Omental fat pad (tissue), 4 donors: ENCODE measurements around the gene PRDM16. TPM values are rescaled to one million over a fixed set of nuclear protein-coding genes. Genes with fewer than 3 reads are reported as not detected.

Experiments
- ATAC-seq: fragments of 150-250 bp; one replicate; pipeline ENCODE4 v1.9.1; 2016; ENCODE audit warnings: mild to moderate bottlenecking, moderate library complexity; ENCODE audit not compliant: low FRiP score
- DNase-seq: peaks from one replicate; pipeline ENCODE4 v3.0.0-alpha.2; 2019; ENCODE audit warnings: low spot score
- total RNA-seq, 4 donors: library from RNA; depleted of rRNA; stranded (reverse); fragments of >200 nt; gene quantifications; one replicate each; pipeline ENCODE4 v1.1.0, GENCODE V29; 2016
- TF ChIP-seq, protein P1 (sequence below), 3 donors: fragments of 450-650 bp; IDR thresholded peaks; one replicate each; pipeline ENCODE4 v1.5.1; 2016 to 2017; ENCODE audit warnings: antibody characterized with exemption in 3 of 3, mild to moderate bottlenecking in 3 of 3, moderate library complexity in 2 of 3

The PRDM16 gene
- total RNA-seq, 4 donors from 2014 or later = 0.19 to 3.8 (median 1.8) TPM

DNA sequence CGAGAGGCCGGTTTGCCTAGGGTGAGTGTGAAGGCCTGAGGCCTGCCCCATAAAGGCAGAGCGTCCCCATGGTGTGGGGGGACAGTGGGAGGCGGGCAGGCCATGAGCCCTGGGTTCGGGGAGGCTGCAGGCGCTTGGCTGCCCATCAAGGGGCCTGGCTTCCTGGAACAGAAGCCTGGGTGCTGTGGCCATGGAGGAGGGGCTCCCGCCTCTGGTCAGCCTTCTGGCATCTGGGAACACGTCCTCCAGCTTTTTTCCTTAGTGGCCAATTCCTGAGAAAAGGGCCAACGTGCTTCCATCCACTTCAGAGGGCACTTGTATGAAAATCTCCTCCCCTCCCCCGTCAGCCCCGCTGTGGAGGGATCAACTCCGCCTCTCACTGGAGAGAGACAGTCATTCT is 58.7 kb downstream of the PRDM16 start:
- TF ChIP-seq, protein P1, sequence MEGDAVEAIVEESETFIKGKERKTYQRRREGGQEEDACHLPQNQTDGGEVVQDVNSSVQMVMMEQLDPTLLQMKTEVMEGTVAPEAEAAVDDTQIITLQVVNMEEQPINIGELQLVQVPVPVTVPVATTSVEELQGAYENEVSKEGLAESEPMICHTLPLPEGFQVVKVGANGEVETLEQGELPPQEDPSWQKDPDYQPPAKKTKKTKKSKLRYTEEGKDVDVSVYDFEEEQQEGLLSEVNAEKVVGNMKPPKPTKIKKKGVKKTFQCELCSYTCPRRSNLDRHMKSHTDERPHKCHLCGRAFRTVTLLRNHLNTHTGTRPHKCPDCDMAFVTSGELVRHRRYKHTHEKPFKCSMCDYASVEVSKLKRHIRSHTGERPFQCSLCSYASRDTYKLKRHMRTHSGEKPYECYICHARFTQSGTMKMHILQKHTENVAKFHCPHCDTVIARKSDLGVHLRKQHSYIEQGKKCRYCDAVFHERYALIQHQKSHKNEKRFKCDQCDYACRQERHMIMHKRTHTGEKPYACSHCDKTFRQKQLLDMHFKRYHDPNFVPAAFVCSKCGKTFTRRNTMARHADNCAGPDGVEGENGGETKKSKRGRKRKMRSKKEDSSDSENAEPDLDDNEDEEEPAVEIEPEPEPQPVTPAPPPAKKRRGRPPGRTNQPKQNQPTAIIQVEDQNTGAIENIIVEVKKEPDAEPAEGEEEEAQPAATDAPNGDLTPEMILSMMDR (IDR thresholded peaks at IDR 0.05) = no peak
- DNase-seq = no peak
- ATAC-seq = no peak

DNA sequence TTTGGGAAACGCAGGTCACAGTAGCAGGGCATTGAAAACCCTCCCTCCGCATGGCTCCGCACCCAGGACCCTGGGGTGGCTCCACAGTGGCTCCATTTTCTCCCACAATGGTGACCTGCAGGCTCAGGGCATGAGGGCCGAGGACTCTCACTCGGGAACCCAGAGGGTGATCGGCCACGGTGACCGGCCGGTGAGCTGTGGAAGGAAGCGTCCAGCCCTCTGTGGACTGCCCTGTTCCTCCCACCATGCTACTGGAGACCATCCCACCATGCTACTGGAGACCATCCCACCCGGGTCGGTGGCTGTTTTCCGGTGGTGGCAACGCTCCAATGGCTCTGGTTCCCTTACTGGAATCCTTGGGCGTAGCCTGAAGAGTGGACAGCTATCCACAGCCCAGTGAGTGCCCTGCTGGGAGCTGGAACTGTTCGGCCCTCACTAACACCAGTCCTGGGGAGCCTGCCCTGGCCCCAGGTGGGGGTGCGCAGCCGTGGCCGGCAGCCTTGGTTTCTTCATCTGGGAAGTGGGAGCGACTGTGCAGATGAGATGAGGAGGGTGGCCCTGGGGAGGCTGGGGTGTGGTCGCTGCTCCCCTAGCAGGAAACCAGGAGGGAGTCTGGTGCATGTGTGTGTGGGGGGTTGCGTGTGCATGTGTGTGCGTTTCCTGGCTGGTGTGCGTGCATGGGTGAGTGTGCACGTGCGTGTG is 59.6 kb downstream of the PRDM16 start:
- no peak for DNase-seq
- TF ChIP-seq, protein P1 (IDR thresholded peaks at IDR 0.05) = no peak
- ATAC-seq = no peak

DNA sequence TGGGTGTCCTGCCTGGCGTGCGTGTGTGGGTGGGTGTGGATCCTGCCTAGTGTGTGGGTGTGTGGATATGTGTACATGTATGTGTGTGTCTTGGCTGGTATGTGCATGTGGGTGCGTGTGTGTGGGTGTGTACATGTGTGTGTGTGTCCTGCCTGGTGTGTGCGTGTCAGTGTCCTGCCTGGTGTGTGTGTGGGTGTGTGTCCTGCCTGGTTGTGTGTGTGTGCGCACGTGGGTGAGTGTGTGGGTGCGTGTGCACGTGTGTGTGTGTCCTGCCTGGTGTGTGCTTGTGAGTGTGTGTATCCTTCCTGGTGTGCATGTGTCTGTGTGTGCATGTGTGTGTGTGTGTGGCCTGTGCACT is 60.1 kb downstream of the PRDM16 start:
- TF ChIP-seq, protein P1 (IDR thresholded peaks at IDR 0.05) = no peak
- DNase-seq (no peak), ATAC-seq (no peak)

DNA sequence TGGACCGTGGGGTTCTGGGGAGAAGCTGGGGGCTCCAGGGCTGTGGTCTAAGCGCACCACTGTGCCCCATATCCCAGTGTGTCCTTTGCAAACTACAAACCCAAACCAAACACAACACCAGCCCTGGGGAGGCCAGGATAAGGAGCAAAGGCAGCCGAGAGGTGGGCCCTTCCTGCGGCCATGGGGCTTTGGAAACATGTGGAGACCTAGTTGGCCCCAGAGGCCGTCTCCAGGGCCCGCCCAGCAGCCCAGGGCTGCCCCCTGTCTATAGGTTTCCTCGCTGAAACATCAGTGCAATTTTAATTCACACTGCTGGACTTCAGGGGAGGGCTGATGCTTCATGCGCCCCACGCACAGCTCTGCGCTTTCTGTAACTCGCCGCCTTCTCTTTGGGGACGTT is 61.3 kb downstream of the PRDM16 start:
- TF ChIP-seq, protein P1 (IDR thresholded peaks at IDR 0.05) = no peak
- ATAC-seq (no peak), DNase-seq (no peak)

DNA sequence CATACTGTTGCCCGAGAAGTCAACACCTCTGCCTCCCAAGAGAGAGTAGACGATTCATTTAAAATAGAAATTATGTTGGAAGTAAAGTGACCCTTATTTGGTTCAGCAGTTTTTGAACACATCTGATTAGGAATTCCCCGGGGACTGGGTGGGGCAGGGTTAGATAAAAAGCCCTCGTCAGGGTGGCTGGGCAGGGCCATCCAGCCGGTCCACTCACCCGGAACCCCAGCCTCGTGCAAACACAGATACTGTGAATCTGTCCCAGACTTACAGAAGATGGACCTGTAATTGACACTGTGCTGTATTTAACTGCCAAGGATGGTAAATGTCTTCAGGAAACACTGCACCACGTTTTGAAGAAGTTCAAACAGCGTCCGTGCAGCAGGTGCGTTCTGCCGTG is 63.7 kb downstream of the PRDM16 start:
- TF ChIP-seq, protein P1 (IDR thresholded peaks at IDR 0.05) = no peak
- no peak for DNase-seq
- no peak for ATAC-seq

DNA sequence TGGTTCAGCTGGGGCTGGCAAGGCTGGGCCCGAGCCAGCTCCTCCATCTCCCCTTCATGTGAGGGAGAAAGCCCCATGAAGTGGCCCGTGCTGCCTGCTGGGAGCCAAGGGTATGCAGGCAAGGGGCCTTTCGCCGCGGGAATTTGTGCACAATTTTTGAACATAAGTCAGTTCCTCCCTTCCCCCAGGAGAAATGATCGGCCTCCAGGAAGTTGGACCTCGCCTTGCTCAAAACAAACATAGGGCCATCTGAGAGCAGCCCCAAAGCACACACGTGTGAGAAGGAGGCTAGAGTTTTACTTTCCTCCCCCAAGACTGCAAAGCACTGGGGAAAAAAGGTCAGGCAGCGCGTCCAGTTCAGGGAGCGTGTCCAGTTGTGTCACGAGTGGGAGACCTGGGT is 64.7 kb downstream of the PRDM16 start:
- TF ChIP-seq, protein P1 (IDR thresholded peaks at IDR 0.05) = no peak
- ATAC-seq (no peak), DNase-seq (no peak)

DNA sequence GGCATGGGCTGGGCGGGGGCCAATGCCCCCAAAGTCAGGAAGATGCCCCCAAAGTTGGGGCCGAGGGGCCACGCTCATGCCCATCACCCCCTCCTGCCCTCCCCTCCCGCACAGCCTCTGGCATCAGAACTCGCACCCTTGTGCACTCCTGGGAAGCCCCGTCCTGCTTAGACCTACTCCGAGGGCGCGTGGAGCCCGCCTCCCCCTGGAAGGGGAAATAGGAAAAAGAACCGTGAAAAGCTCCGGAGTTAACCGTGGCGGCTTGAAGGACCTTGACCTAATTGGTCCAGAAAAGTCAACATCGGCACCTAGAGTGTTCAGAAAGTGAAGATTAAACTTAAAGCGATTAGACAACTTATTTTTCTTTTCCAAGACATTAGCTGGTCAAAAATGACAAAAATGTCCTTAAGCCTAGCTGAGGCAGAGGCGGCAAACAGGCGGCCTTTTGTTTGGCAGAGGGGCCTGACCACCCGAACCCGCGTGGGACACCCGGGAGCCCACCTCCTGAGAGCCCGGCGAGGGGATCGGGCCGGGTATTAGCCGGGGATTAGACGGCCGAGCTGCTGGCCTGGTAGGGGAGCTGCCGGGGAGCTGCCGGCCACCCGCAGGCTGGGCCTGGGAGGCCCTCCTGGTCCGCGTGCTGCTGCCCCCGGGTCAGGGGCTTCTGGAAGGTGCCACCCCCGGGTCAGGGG is 65.5 kb downstream of the PRDM16 start:
- ATAC-seq (no peak), DNase-seq (no peak)
- TF ChIP-seq, protein P1 (IDR thresholded peaks at IDR 0.05) = no peak
